Right renal cortex interstitium (tissue), 3 donors: ENCODE measurements around the gene SLC8A1. TPM values are rescaled to one million over a fixed set of nuclear protein-coding genes. Genes with fewer than 3 reads are reported as not detected.

Experiments
- DNase-seq, 3 donors: peaks; one replicate each; pipeline ENCODE4 v3.0.0-alpha.2; 2013; ENCODE audit warnings: low read depth in 3 of 3, low spot score in 2 of 3
- polyA plus RNA-seq, 3 donors: library from polyadenylated mRNA; unstranded; fragments of 120-200 nt; gene quantifications; one replicate each; pipeline ENCODE4 v1.2.1, GENCODE V29; 2013; ENCODE audit not compliant: insufficient read length in 3 of 3

Gene SLC8A1
- polyA plus RNA-seq, 3 donors: 69.9 to 76.3 (median 71.1) TPM

GRCh38 chr2:40210968-40211353 lies 240.9 kb downstream of the SLC8A1 start:
- DNase-seq: no peak

GRCh38 chr2:40210344-40210967 lies 241.4 kb downstream of the SLC8A1 start:
- DNase-seq: no peak

- no peak for DNase-seq
Measured at GRCh38 chr2:40209761-40210160, 242.1 kb downstream of the SLC8A1 start.

- no peak for DNase-seq
Measured at GRCh38 chr2:40208463-40208862, 243.4 kb downstream of the SLC8A1 start.

- no peak for DNase-seq
Measured at GRCh38 chr2:40204268-40204667, 247.6 kb downstream of the SLC8A1 start.

- DNase-seq: no peak
Measured at GRCh38 chr2:40202798-40203400, 249.0 kb downstream of the SLC8A1 start.

GRCh38 chr2:40201425-40201824 lies 250.5 kb downstream of the SLC8A1 start:
- DNase-seq: no peak

GRCh38 chr2:40200366-40200915 lies 251.4 kb downstream of the SLC8A1 start:
- DNase-seq: no peak

- DNase-seq: no peak
Measured at GRCh38 chr2:40199771-40200170, 252.1 kb downstream of the SLC8A1 start.

- DNase-seq: no peak
Measured at GRCh38 chr2:40197121-40197520, 254.8 kb downstream of the SLC8A1 start.

- no peak for DNase-seq
Measured at GRCh38 chr2:40193670-40194026, 258.2 kb downstream of the SLC8A1 start.

GRCh38 chr2:40192864-40193669 lies 258.8 kb downstream of the SLC8A1 start:
- DNase-seq: no peak

- DNase-seq: no peak
Measured at GRCh38 chr2:40190457-40190856, 261.4 kb downstream of the SLC8A1 start.

- no peak for DNase-seq
Measured at GRCh38 chr2:40189881-40190280, 262.0 kb downstream of the SLC8A1 start.

GRCh38 chr2:40187054-40187453 lies 264.8 kb downstream of the SLC8A1 start:
- no peak for DNase-seq

GRCh38 chr2:40184551-40184950 lies 267.3 kb downstream of the SLC8A1 start:
- DNase-seq: no peak

GRCh38 chr2:40181855-40182254 lies 270.0 kb downstream of the SLC8A1 start:
- DNase-seq: no peak

- DNase-seq: no peak
Measured at GRCh38 chr2:40179801-40180200, 272.1 kb downstream of the SLC8A1 start.

- DNase-seq: no peak
Measured at GRCh38 chr2:40178971-40179370, 272.9 kb downstream of the SLC8A1 start.

GRCh38 chr2:40178171-40178778 lies 273.6 kb downstream of the SLC8A1 start:
- no peak for DNase-seq

- no peak for DNase-seq
Measured at GRCh38 chr2:40177366-40177765, 274.5 kb downstream of the SLC8A1 start.
